ENCODE measurements around the gene FAR1.
A peak's percentile ranks its signal among the peaks of the same experiment; 100 is the strongest.

Gene FAR1

DNA sequence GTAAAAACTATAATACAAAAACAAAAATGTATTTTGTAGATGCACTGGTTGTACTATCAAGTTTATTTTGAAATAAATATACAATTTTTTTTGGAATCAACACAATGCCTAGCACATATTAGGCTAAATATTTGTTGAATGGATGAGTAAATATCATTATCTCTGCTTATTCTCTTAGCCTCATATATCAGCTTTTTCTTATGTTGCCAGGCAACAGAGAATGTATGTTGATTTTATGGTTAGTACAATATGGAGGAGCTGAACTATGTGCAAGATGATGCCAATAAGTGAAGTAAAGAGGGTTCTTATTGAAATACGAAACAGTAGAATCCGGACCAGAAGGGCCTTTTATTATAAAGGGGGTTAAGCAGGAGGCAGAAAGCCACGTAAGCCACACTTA lies 94.9 kb downstream of the FAR1 start:
- no peak for TF ChIP-seq ZFX (IDR thresholded peaks at IDR 0.05)
- TF ChIP-seq CTCF (conservative IDR thresholded peaks at IDR 0.05) = no peak
- H3K27ac ChIP-seq = no peak overlapping the region

DNA sequence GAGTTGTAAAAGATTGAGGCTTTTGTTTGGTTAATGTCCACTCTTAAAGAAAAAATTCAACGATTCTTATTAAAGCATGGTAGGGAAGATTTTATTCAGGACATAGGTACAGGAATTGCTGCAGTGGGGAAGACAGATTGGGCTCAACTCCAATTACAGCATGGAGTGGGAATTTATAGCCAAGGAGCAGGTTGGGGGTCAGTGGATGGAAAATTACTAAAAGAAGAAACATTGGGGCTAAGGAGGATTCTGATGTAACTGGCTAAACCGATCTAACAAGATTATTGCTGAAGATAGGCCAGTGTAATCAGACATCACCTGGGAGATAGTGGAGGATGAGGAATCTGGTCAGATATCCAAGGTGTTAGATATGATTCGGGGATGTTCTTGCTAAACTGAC lies 97.4 kb downstream of the FAR1 start:
- H3K27ac ChIP-seq = no peak overlapping the region
- no peak for TF ChIP-seq CTCF (conservative IDR thresholded peaks at IDR 0.05)
- TF ChIP-seq ZFX (IDR thresholded peaks at IDR 0.05) = no peak

- H3K27ac ChIP-seq = no peak overlapping the region
- TF ChIP-seq CTCF (conservative IDR thresholded peaks at IDR 0.05) = no peak
- no peak for TF ChIP-seq ZFX (IDR thresholded peaks at IDR 0.05)
Measured at GRCh38 chr11:13767471-13767870, 99.0 kb downstream of the FAR1 start.

- TF ChIP-seq ZFX (IDR thresholded peaks at IDR 0.05) (no peak), CTCF (conservative IDR thresholded peaks at IDR 0.05) (no peak)
- no peak overlapping the region for H3K27ac ChIP-seq
Measured at GRCh38 chr11:13769188-13769587, 100.7 kb downstream of the FAR1 start.

DNA sequence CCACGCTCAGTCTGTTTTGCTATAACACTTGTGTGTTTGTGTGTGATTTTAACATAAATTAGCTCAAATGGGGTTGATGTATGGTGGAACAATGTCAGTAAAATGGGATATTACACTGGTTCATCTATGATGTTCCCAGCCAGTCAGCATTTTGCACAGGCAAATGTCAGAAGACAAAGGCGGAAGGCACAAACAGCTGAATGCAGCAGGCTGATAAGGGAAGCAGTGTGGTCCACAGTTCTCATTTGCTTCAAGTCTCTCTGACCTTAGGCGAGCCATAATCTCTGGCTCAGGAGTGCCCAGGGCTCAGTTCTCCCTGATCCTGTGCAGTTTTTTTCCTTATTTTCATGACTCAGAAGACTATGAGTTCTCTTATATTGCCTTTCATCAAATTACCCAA lies 102.7 kb downstream of the FAR1 start:
- no peak overlapping the region for H3K27ac ChIP-seq
- no peak for TF ChIP-seq CTCF (conservative IDR thresholded peaks at IDR 0.05)
- TF ChIP-seq ZFX (IDR thresholded peaks at IDR 0.05) = no peak

DNA sequence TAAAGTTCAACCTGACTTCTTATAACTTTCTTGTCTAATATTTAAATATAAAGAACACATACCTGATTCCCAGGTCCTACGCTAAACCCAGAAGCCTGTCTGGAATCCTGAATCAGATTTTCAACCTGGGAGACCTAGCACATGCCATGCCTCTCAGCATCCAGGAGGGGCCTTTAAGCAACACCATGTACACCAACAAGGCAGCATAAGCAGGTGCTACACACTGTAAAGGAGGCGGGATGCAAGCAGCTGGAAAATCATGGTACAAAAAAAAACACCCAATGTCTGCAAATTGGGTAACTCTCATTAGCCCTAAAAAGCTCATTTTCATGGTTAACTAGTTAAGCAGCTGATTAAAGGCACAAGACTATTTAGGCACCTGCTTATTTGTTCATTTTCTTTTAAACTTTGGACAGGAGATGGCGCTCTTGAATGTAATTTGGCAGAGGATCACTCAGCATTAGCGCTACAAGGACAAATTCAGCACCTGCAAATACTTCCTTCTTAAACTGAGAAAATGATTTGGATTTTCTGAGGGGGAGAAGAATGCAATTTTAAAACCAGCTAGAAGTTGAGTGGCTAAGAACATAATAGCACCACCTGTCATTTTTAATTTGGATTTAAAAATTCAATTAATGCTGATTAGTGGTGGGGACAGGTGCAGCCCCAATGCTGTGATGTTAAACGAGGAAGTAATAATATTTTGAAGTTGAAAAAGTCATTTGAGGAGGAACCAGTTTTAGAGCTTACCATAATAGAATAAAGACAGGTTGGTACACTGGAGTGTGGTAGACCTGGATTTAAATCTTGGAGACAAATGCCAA lies 104.0 kb downstream of the FAR1 start:
- no peak overlapping the region for H3K27ac ChIP-seq
- TF ChIP-seq CTCF (conservative IDR thresholded peaks at IDR 0.05) (peak; percentile 81), ZFX (IDR thresholded peaks at IDR 0.05) (no peak)

DNA sequence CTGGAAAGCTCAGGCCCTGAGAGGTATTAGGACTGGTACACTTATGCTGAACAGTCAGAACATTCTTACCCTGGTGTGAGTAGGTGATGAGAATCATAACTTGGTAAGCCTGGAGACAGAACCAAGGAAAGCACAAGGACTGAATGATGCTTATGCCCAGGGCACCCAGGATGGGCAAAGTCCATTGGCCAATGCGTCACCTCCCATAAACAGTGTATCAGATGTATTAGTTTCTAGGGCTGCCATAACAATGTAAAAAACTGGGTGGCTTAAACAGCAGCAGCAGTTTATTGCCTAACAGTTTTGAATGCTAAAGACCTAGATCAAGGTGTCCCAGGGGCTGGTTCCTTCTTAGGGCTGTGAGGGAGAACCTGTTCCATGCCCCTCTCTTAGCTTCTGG lies 107.0 kb downstream of the FAR1 start:
- TF ChIP-seq ZFX (IDR thresholded peaks at IDR 0.05) (no peak), CTCF (conservative IDR thresholded peaks at IDR 0.05) (no peak)
- H3K27ac ChIP-seq = no peak overlapping the region
